Mucosa of stomach (tissue), 1 donor: ENCODE data around the gene AGTRAP.

Experiments
- H3K27me3 ChIP-seq: one replicate; pipeline ENCODE4 v1.7.0; 2013; ENCODE audit warnings: mild to moderate bottlenecking, low read length; ENCODE audit not compliant: control insufficient read depth, insufficient read depth
- H3K36me3 ChIP-seq: one replicate; pipeline ENCODE4 v1.7.0; 2013; ENCODE audit warnings: low read length; ENCODE audit not compliant: control insufficient read depth, insufficient read depth
- H3K4me1 ChIP-seq: one replicate; pipeline ENCODE4 v1.7.0; 2013; ENCODE audit warnings: mild to moderate bottlenecking, low read length; ENCODE audit not compliant: control insufficient read depth, insufficient read depth
- H3K4me3 ChIP-seq: one replicate; pipeline ENCODE4 v1.7.0; 2013; ENCODE audit warnings: low read length
- H3K9ac ChIP-seq: one replicate; pipeline ENCODE4 v1.7.0; 2013; ENCODE audit warnings: mild to moderate bottlenecking, low read length, moderate library complexity
- H3K9me3 ChIP-seq: one replicate; pipeline ENCODE4 v1.7.0; 2013; ENCODE audit warnings: mild to moderate bottlenecking, low read length, moderate library complexity; ENCODE audit not compliant: control insufficient read depth
- donor health status: Pancreatic carcinoma.

The AGTRAP gene

GRCh38 chr1:11729155-11729497 lies 6.8 kb upstream of the AGTRAP start:
- Histone ChIP-seq H3K27me3 (no peaks in the 10 kb centered on the region), H3K4me3 (no peak overlapping the region), H3K9me3 (no peaks in the 10 kb centered on the region), H3K9ac (no peak overlapping the region), H3K36me3 (no peaks in the 10 kb centered on the region), H3K4me1 (peaks cover 16% of the 10 kb centered on the region)

DNA sequence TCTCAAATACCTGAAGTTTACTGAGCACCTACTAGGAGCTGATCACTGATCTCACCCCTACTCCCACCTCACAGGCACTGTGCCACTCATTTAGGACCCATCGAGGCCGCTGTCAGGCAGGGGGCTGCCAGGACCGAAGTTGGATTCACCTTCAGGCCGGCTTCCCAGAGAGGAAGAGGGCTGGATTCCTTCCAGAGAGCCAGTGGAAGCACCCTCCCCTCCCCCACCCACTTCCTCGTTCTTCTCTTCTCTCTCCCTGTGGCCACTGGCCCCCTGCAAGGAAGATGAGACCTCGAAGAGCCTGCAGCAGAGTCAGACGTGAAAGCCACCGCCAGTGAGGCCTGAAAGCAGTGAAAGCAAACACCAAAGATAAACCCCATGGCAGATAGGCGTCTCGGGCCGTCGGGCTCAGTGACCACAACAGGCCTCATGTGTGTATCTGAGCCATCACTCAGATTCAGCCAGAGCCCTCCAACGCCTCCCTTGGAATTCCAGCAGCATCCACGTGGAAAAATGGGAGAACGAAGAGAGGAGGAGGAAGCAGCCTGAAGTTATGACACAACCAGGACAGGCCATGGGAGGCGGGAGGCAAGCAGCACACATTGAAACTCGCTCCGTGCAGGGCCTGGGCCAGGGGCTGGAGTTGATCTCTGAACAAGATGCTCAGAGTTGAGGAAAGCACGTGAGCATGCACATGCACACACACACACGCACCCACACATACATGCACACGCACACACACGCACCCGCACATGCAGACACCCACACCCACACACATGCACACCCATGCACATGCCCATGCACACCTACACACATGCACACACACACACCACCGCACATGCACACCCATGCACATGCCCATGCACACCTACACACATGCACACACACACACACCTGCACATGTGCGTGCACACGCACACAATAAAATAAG lies 6.2 kb upstream of the AGTRAP start:
- no peak overlapping the region for H3K9ac ChIP-seq
- H3K4me1 ChIP-seq, result peaks cover 16% of the 10 kb centered on the region
- no peaks in the 10 kb centered on the region for H3K9me3 ChIP-seq
- no peaks in the 10 kb centered on the region for H3K36me3 ChIP-seq
- H3K4me3 ChIP-seq, result no peak overlapping the region
- no peaks in the 10 kb centered on the region for H3K27me3 ChIP-seq

DNA sequence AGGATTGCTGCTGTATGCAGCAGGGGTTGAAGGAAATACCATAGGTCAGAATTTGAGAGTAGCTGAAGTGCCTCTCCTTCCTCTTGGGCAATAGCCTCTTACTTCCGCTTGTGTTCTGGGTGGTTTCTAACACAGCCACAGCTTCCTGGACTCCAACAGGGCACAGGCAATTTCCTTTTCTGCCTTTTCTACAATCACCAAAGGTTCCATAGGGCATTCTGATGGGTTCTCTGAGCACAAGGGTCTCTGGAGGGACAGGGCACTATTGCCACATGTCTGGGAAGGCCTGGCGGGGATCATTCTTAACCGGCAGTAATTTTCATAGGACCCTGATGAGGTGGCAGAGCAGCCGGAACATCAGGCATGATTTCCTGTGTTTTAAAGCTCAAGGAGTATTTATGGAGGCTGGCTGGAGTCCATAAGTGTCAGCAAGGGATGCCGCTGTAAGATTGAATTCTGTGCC lies 5.5 kb upstream of the AGTRAP start:
- H3K4me1 ChIP-seq, result peaks cover 19% of the 10 kb centered on the region
- H3K36me3 ChIP-seq, result no peaks in the 10 kb centered on the region
- no peaks in the 10 kb centered on the region for H3K27me3 ChIP-seq
- H3K9ac ChIP-seq, result no peak overlapping the region
- no peak overlapping the region for H3K4me3 ChIP-seq
- H3K9me3 ChIP-seq, result no peaks in the 10 kb centered on the region

DNA sequence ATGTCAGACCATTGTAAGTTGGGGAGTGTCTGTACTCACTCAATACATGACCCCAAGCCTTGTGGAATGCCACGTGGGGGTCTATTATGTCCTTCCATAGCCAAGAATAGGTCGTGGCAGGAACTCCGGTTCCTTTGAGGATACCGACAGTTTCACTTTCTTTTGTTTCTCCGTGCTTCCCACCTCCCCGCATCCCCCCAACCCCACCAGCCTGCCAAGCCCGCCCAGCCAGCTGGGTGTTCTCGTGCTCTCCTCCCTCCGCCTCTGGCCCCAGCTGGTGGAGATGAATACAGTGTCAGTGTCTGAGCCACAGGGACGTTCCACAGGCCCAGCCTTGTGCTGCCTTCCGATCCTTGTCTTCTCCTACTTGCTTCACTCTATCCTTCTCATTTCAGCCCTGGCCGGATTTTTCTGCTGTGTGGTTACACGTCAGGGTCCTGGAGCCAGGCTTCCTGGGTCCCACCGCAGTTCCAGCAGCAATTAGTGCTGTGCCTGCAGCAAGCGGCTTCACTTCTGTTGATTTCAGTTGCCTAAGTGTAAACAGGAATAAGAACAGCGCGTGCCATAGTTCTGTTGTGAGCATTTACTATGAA lies 4.1 kb upstream of the AGTRAP start:
- no peaks in the 10 kb centered on the region for H3K27me3 ChIP-seq
- H3K36me3 ChIP-seq, result no peaks in the 10 kb centered on the region
- H3K9ac ChIP-seq, result peak overlapping the region; percentile 42
- no peaks in the 10 kb centered on the region for H3K9me3 ChIP-seq
- H3K4me3 ChIP-seq, result no peak overlapping the region
- H3K4me1 ChIP-seq, result peaks cover 24% of the 10 kb centered on the region

DNA sequence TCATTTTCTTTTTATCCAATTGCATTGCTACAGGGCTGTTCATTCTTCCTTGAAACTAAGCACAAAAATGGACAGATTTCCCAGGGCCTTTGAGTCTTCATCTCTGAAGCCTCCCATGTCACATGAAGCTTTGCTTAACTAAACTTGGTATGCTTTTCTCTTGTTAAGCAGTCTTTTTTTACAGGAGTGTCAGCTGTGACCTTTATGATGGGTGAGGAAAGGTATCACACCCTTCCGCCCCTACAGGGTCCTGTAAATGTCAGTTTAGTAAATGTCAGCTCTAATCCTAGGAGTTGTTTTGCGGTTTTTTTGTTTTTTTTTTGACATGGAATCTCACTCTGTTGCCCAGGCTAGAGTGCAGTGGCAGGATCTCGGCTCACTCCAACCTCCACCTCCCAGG lies 2.6 kb upstream of the AGTRAP start:
- peaks cover 32% of the 10 kb centered on the region for H3K4me1 ChIP-seq

GRCh38 chr1:11735531-11735853 lies 444 bp upstream of the AGTRAP start:
- H3K4me3 ChIP-seq, result peak overlapping the region; percentile 93
- H3K4me1 ChIP-seq, result peaks cover 18% of the 10 kb centered on the region

More for the DNA sequence above, 2.6 kb upstream of the AGTRAP start:
- H3K4me3 ChIP-seq, result no peak overlapping the region
- no peaks in the 10 kb centered on the region for H3K27me3 ChIP-seq
- no peaks in the 10 kb centered on the region for H3K9me3 ChIP-seq
- no peaks in the 10 kb centered on the region for H3K36me3 ChIP-seq
- no peak overlapping the region for H3K9ac ChIP-seq

GRCh38 chr1:11736746-11737639 lies 1.1 kb downstream of the AGTRAP start:
- Histone ChIP-seq H3K27me3 (no peaks in the 10 kb centered on the region), H3K4me3 (peak overlapping the region; percentile 93), H3K9me3 (no peaks in the 10 kb centered on the region), H3K4me1 (peaks cover 16% of the 10 kb centered on the region), H3K36me3 (no peaks in the 10 kb centered on the region), H3K9ac (peak overlapping the region; percentile 67)

More at GRCh38 chr1:11735531-11735853, 444 bp upstream of the AGTRAP start:
- Histone ChIP-seq H3K27me3 (no peaks in the 10 kb centered on the region), H3K9me3 (no peaks in the 10 kb centered on the region), H3K9ac (no peak overlapping the region), H3K36me3 (no peaks in the 10 kb centered on the region)

GRCh38 chr1:11738096-11738495 lies 2.2 kb downstream of the AGTRAP start:
- Histone ChIP-seq H3K9me3 (no peaks in the 10 kb centered on the region), H3K4me1 (peaks cover 16% of the 10 kb centered on the region), H3K36me3 (no peaks in the 10 kb centered on the region), H3K9ac (no peak overlapping the region), H3K27me3 (no peaks in the 10 kb centered on the region), H3K4me3 (no peak overlapping the region)

- Histone ChIP-seq H3K9me3 (no peaks in the 10 kb centered on the region), H3K4me1 (peaks cover 16% of the 10 kb centered on the region)
These were observed 2.8 kb downstream of the AGTRAP start for GRCh38 chr1:11738783-11739182.

DNA sequence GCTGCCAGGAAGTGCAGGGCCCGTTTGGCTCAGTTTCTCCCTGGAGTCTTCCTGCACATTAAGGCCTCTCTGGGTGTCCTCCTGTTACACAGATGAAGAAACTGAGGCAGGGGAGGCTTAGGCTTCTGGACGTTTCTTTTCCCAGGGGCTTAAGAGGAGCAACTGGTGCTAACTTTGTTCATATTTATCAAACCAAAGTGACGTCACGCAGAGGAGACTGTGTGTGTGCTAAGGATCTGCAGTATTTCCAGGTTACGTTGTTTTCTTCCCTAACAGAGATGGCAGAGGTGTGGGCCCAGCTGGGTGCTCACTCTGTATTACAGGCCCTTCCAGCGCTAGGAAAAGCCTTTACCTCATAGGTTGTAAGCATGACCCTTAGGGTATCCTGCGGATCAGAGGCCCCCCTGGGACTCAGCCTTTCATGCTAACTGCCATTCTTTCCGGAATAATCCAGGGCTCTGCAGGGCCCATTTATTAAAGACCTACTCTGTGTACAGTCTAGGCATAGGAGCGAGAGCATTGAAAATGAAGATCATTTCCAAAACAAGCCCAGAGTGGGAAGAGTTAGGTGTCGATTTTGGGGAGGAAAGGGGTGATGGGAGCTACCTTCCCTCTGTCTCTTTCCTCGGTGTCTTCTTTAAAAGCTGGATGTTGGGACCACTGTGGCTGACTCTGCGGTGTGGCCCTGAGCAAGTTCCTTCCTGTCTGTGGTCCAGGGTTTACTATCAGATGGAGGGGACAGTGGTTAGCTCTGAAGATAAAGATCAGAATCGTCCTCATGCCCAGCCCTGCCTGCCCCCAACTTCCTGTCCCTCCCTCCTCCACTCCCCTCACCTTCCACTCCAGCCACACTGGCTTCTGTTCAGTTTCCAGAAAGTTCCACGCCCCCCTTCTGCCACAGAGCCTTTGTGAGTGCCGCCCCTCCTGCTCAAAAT lies 4.6 kb downstream of the AGTRAP start:
- Histone ChIP-seq H3K4me1 (peaks cover 12% of the 10 kb centered on the region), H3K9me3 (no peaks in the 10 kb centered on the region), H3K9ac (no peak overlapping the region), H3K27me3 (no peaks in the 10 kb centered on the region), H3K4me3 (no peak overlapping the region), H3K36me3 (no peaks in the 10 kb centered on the region)

More at GRCh38 chr1:11738783-11739182, 2.8 kb downstream of the AGTRAP start:
- Histone ChIP-seq H3K27me3 (no peaks in the 10 kb centered on the region), H3K9ac (no peak overlapping the region), H3K4me3 (no peak overlapping the region), H3K36me3 (no peaks in the 10 kb centered on the region)

DNA sequence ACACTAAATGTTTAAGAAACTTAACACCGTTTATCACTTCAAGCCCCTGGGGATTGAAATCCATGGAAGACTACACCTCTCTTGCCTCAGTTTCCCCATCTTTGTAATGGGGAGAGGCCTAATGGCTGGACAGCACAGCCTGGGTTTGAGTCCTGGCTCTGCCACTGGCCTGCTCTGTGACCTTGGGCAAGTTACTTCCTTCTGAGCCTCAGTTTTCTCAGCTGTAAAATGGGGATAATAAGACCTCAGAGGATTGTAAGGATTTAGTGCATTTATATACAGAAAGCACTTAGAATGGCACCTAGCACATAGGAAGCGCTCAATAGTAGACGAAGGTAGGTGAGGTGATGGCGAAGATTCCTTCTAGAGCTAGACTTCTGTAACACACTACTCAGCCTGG lies 5.5 kb downstream of the AGTRAP start:
- no peaks in the 10 kb centered on the region for H3K27me3 ChIP-seq
- no peaks in the 10 kb centered on the region for H3K9me3 ChIP-seq
- H3K4me3 ChIP-seq, result no peak overlapping the region
- peaks cover 18% of the 10 kb centered on the region for H3K4me1 ChIP-seq
- H3K9ac ChIP-seq, result no peak overlapping the region
- no peaks in the 10 kb centered on the region for H3K36me3 ChIP-seq
